Nephron progenitor cell (in vitro differentiated cells): ENCODE measurements around the gene AGR2.

Source experiments
- DNase-seq: peaks from one replicate; pipeline ENCODE4 v3.0.0; 2021
- H3K27ac Mint-ChIP-seq: 2 replicates; pipeline ENCODE4 v1.8.0; 2021; ENCODE audit warnings: mild to moderate bottlenecking, moderate library complexity, mixed read lengths
- H3K27me3 Mint-ChIP-seq: 2 replicates; pipeline ENCODE4 v1.8.0; 2021; ENCODE audit warnings: mild to moderate bottlenecking, low read depth, mixed read lengths; ENCODE audit not compliant: poor library complexity
- H3K36me3 Mint-ChIP-seq: 2 replicates; pipeline ENCODE4 v1.8.0; 2021; ENCODE audit warnings: low read depth, mixed read lengths
- H3K4me1 Mint-ChIP-seq: 2 replicates; pipeline ENCODE4 v1.8.0; 2021; ENCODE audit warnings: mixed read lengths
- H3K4me3 Mint-ChIP-seq: 2 replicates; pipeline ENCODE4 v1.8.0; 2021; ENCODE audit warnings: mild to moderate bottlenecking, moderate library complexity, mixed read lengths
- H3K9me3 Mint-ChIP-seq: 2 replicates; pipeline ENCODE4 v1.8.0; 2021; ENCODE audit warnings: mild to moderate bottlenecking, moderate library complexity, mixed read lengths
- TF ChIP-seq, protein P1 (sequence below): fragments of 200-600 bp; sonication (generic); IDR thresholded peaks from 2 replicates; pipeline ENCODE4 v1.5.0; 2021; ENCODE audit warnings: antibody characterized with exemption

The AGR2 gene

DNA sequence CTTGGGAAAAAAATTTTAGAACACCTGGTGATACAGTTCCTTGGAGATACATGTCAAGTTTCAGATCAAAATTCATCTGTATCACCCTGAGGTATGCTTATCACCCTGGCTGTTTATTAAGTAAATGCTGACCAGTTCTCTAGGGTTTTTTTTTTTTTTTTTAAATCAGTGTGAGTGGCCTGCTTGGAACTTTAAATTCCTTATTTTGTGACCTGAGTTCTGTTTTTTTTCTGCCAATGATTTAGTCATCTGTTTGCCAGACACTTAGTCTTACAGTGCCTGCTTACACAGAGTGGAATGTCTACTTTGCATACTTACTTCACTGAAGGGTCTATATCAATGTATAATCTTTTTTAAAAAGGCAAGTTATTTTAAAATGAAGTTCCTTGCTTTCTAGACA is 49.4 kb downstream of the AGR2 start:
- Mint-ChIP-seq H3K36me3 (no peaks in the 10 kb centered on the region), H3K9me3 (no peaks in the 10 kb centered on the region), H3K4me1 (peaks cover 21% of the 10 kb centered on the region), H3K27me3 (peaks cover 27% of the 10 kb centered on the region), H3K4me3 (peak overlapping the region; percentile 91), H3K27ac (no peak overlapping the region)
- DNase-seq = no peak
- TF ChIP-seq, protein P1, sequence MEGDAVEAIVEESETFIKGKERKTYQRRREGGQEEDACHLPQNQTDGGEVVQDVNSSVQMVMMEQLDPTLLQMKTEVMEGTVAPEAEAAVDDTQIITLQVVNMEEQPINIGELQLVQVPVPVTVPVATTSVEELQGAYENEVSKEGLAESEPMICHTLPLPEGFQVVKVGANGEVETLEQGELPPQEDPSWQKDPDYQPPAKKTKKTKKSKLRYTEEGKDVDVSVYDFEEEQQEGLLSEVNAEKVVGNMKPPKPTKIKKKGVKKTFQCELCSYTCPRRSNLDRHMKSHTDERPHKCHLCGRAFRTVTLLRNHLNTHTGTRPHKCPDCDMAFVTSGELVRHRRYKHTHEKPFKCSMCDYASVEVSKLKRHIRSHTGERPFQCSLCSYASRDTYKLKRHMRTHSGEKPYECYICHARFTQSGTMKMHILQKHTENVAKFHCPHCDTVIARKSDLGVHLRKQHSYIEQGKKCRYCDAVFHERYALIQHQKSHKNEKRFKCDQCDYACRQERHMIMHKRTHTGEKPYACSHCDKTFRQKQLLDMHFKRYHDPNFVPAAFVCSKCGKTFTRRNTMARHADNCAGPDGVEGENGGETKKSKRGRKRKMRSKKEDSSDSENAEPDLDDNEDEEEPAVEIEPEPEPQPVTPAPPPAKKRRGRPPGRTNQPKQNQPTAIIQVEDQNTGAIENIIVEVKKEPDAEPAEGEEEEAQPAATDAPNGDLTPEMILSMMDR = no peak

DNA sequence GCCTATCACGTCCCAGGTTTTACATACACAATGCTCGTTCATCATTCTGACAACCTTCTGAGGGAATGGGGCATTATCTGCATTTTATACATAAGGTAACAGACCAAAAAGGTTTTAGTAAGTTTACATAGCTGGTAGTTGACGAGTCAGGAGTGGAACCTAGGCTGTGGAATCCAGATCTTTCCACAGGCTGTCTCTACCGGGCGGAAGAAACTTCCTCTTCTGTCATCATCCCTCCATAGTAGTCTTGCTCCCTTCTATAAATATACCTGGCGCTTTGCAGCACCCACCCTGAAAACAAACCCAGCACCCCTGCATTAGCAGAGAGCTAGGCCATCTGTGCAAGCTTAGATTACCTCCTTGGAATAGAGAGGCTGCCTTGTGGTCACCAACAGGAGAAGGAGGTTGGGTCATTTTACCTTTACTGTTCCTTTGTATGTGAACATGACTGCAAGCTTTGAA is 49.9 kb downstream of the AGR2 start:
- H3K4me1 Mint-ChIP-seq = peaks cover 21% of the 10 kb centered on the region

DNA sequence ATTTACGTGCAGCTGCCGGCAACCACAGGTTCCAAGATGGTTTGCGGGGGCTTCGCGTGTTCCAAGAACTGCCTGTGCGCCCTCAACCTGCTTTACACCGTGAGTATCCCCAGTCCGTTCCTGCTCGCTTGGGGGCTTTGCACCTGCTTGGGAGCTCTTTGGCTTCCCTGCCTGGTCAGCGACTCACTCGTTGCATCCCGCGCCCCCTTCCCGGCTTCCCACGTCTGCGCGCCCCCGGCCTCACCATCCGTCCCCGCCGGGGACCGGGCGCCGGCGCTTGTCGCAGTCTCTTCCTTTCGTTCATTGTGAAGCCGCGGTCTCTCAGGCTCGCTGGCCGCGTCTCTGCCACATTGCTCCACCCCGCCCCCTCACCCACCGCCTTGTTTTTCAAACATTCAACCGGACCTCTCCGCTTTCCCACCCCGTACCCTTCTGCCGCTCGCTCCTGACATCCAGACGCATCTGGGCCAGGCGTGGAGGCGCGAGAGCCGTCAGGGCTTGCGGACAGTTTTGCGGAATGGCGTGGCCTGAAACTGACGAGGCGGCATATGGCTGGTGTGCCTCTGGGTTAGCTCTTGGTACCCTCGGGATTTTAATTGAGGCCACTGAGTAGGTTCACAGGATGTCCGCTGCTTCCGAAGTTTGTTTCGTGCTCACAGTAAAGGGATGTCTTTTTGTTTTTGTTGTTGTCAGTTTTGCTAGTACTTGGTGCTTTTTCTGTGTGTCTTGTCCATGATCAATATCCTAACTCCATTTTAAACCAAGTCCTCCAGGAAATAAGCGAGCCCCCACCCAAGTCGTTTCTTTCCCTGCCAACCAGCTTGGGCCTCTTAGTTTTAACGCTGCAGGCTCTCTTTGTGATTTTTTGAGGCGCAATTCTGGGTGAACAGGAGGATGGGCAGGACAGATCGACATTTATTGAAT is 50.6 kb downstream of the AGR2 start:
- TF ChIP-seq, protein P1 = no peak
- peak overlapping the region; percentile 91 for H3K4me3 Mint-ChIP-seq
- peaks cover 25% of the 10 kb centered on the region for H3K27me3 Mint-ChIP-seq
- H3K27ac Mint-ChIP-seq = peak overlapping the region; percentile 57
- H3K9me3 Mint-ChIP-seq = no peaks in the 10 kb centered on the region
- H3K36me3 Mint-ChIP-seq = no peaks in the 10 kb centered on the region
- DNase-seq = peak; percentile 74
- peaks cover 21% of the 10 kb centered on the region for H3K4me1 Mint-ChIP-seq

More for the DNA sequence above, 49.9 kb downstream of the AGR2 start:
- Mint-ChIP-seq H3K27me3 (peaks cover 27% of the 10 kb centered on the region), H3K9me3 (no peaks in the 10 kb centered on the region), H3K36me3 (no peaks in the 10 kb centered on the region), H3K4me3 (peak overlapping the region; percentile 91), H3K27ac (no peak overlapping the region)
- no peak for DNase-seq
- TF ChIP-seq, protein P1 = no peak

DNA sequence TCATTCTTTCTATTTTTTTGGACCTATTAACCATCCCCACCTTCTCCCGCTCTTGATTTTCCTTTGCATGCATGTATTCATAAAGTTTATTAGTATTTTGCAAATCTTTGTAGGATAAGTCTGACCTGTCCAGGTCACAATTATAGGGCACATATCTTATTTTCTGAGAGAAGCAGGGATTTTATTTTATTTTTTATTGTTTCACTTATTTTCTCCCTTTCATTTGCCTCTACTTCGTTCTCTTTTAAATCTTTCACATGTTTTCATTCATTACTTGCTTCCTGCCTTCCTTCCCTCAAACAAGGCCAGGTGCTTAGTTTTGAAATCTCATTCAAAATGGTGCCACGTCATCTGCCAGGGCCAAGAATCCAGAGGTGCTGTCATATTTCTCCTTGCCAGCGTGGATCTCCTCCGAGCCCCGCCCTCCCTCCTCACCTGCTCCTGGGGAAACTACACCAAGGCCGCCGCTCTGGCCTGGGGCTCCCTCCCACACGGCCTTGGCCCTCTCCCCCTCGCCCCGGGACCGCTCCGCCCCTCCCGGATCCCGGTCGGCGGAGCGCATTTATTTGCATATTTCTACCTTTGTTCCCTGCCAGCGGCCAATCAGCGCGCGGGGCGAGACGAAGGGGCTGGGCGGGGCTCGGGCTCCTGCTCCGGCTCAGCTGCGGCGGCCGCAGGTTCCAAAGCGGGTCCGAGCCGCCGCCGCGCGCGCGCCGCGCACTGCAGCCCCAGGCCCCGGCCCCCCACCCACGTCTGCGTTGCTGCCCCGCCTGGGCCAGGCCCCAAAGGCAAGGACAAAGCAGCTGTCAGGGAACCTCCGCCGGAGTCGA is 51.5 kb downstream of the AGR2 start, which contains the start of gene TSPAN13:
TSS of gene TSPAN13 (plus strand) at position 654 of the 830 bp plus-strand sequence. CDS start 213 bp downstream, outside the sequence.
- peak within 1 kb of the TSS; percentile 91 for H3K4me3 Mint-ChIP-seq
- no peaks in the 10 kb centered on the region for H3K36me3 Mint-ChIP-seq
- H3K27me3 Mint-ChIP-seq = peaks cover 21% of the 10 kb centered on the region
- H3K9me3 Mint-ChIP-seq = no peaks in the 10 kb centered on the region
- peak within 1 kb of the TSS; percentile 57 for H3K27ac Mint-ChIP-seq
- peaks cover 26% of the 10 kb centered on the region for H3K4me1 Mint-ChIP-seq
- peak; percentile 95 for DNase-seq
- TF ChIP-seq, protein P1 = no peak

DNA sequence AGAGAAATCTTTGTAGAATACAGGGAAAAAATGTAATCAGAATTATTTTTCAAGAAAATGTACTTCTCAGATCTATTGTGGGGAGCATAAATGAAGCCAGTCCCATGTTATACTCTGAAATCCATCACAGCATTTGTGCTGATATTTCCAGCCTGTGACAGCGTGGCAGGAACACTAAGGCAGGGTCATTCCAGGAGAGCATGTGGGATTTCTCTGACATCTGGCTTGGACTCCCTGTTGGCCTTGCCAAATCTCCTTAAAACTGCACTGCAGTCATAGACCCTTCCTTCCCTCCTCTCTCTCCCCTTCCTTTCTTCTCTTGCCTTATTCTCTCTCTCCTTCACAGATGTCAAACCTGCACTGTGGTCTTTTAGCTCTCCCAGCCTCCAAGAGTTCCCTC is 57.7 kb downstream of the AGR2 start:
- Mint-ChIP-seq H3K27ac (no peak overlapping the region), H3K4me1 (peaks cover 7% of the 10 kb centered on the region), H3K27me3 (peaks cover 6% of the 10 kb centered on the region), H3K9me3 (no peaks in the 10 kb centered on the region), H3K4me3 (no peak overlapping the region), H3K36me3 (no peaks in the 10 kb centered on the region)
- no peak for DNase-seq
- TF ChIP-seq, protein P1 = no peak
